Activated CD8-positive, alpha-beta memory T cell treated with anti-CD3 and anti-CD28 coated beads for 48 hours (primary cell): ENCODE results near the gene ADAMTS6.

Source experiments
- DNase-seq, 3 experiments: peaks; one replicate each; pipeline ENCODE4 v3.0.0-alpha.2; 2020; ENCODE audit warnings: low read depth in 2 of 3, low spot score in 2 of 3

The ADAMTS6 gene

DNA sequence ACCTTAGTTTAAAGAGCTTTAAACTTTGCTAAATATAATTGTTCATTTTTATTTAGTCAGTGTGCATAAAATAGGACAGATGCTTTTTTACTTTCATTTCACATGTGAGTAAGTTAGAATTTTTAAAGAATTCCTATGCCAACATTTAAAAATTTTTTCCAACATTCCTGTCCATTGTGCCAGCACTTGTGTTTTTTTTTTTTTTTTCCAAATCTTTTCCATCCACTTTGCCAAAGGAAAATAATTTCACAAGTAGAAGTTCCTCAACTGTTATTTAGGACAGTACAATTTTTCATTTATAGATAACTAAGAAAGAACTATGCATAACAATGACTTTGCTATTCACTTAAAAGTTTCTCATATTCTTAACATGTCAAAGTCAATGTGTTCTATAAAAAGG lies 189.5 kb downstream of the ADAMTS6 start:
- DNase-seq: no peak

DNA sequence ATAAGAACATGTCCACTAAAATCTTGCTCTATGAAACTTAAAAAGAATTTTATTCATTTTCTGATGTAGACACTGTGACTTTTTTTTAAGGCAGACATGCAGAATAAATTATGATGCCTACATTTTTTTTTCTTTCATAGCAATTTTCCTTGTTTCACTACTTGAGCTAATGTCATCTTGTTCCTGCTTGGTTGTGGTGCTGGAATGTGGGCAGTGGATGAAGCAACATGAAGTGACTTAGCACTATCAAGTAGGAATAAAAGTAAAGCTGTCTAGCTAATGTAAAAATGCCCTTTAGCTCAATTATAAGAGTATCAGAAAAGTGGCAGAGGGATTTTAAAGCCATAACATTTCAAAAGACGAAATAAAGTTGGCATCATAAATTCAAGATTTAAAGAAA lies 191.0 kb downstream of the ADAMTS6 start:
- DNase-seq: no peak

DNA sequence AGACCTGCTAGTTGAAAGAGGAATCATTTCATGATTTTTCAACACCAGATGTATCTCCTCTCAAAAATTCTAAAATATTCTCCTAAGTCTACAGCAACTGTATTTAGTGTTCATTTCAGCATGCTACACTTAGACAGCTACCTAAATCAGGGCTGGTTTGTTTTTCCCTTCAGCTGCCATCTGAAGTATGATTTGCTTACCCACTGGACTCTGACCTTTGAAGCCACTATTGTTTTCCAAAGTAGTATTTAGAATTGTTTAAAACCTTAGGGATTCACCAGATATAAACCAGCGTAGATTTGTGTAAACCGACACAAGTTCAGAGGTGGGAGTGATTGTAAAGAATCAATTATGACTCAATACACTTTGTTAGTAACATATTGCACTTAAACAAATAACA lies 193.1 kb downstream of the ADAMTS6 start:
- no peak for DNase-seq

DNA sequence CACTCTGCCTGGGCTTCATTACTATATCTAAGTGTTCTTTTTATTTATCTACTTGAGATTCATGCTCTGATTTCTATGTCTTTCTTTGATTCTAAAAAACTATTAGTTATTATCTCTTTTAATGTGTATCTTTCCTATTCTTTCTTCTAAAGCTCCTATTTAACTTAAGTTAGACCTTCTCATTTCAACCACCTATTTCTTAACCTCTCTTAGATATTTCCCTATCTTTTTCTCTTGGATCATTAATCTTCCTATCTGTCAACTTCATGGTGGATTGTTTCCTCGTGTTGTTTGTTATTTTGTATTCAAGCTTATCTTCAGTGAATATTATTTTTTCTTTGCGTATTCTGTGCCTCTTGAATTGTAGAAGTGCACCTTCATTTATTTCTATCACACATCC lies 202.1 kb downstream of the ADAMTS6 start:
- no peak for DNase-seq

DNA sequence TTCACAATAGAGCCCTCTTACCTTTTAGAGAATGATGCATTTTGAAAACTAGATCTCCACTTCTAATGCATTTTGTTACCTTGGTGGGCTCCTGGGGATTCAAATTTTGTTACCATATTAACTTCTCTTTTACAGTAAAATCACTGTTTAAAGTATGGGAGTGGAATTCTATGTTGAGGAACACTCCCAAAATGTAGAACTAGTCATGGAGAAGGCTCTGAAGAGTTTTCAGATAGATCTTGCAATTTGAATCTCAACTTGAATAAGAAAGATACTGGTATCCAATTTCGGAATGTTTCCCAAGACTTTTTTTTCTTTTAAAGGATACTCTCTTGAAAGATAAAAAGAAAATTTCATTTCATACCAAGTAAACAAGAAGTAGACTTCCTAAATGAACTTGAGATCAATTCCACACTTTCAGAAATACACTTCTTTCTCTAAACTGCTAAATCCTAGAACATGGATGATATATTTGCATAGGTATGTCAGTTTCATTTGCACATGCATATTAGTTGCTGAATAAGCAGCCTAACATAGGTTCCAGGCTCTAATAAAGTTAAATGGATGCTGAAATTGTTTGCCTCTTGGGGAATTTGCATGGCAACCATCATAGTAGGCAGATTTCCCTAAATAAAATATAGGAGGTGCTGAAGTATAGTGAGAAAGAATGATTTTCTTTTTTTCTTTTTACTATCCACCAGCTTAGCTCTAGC lies 205.4 kb downstream of the ADAMTS6 start:
- DNase-seq: no peak

DNA sequence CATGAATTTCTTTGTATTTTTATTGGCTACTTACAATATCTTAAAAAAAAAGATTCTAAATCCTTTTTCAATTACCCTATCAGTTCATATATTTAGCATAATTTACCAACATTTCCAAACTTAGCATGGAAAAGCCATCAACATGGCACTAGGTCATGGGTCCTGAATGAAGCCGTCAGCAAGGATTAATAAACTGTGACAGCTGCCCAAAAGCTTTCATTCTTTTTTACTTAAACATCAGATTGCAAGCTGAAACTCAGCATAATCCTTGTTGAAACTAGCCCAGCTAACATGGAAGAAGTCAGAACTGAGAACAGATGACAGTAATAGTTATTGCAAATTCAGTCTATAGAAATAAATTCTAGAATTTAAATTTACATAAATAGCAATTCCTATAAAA lies 209.8 kb downstream of the ADAMTS6 start:
- no peak for DNase-seq

DNA sequence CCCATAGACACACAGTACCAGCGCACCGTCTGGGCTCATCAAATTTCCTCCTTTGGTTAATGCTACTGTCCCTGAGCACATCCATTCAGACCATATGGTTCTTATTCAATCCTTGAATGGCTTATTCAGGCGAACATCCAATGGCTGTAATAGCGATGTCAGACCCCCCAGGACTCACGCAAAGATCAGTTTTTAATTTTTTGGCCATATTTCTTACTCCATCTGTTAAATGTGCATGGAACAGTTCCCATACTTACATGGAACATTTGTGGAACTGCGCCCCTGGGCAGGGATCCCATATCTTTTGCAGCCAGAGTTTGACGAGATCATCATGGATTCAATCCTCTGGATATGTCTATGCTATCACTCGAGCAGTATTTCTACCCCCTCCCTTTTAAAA lies 213.2 kb downstream of the ADAMTS6 start:
- DNase-seq: no peak

DNA sequence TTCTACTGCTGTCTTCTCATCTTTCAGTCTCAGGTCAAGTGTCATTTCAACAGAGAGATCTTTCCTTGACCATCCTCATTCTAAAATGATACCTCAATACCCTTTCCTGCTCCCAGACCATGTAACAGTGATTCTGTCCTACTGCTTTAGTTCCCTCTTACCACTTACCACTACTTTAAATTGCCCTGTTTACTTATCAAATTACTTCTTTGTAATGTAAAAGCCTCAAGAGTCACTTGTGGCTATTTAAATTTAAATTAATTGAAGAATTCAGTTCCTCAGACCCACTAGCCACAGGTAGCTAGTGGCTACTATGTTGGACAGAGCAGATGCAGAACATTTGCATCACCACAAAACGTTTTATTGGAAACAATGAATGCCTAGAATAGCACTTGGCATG lies 217.3 kb downstream of the ADAMTS6 start:
- no peak for DNase-seq

DNA sequence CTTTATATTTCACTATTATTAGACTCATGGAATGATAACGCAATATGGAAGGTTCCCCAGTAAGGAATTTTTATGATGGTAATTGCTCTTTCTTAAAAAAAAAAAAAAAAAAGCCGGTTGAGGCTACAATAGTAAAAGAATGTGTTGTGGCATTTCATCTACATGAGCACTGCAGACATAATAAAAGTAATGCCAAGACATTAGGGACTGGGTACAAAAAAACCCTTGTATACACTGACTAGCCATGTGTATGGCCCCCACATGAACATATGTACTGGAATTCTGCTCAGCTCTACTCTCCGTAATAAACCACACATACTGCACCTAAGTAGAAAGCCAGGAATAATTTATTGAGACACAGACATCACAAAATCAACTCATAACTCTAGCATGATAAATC lies 218.4 kb downstream of the ADAMTS6 start:
- no peak for DNase-seq

DNA sequence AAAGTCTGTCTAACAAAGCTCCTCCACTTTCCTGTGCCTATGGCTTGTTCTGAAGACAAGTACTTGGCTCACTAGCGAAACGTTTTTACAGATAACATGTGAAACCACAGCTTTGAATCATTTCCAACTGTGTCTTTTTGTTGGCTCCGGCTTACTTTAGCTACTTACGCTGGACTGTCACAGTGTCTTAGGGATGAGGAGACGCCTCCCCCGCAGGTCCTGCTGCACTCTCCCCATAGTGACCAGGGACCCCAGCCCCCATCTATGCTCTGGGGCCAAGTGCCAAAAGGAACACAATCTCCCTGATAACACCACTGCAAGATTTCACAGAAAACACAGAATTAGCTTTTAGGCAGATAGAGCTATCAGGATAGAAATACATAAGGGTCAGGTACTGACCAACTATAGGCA lies 219.1 kb downstream of the ADAMTS6 start:
- DNase-seq: no peak

DNA sequence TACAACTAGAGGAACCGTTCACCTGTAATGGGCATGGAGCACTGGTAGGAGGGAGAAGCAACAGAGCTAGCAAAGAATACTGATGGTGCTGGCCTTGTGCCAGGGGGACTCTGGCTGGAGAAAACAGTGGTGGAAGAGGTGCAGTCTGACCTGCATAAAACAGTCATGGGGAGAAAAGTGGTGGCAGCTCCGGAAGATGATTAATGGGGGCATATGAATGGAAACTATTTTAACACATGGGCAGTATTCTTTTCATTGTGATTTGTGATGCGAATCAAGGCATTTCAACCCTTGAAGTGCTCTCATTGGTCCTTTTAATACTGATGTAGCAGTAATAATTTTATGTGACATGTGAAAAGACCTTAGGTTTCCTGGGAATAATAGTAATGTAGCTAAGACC lies 219.6 kb downstream of the ADAMTS6 start:
- DNase-seq: no peak

DNA sequence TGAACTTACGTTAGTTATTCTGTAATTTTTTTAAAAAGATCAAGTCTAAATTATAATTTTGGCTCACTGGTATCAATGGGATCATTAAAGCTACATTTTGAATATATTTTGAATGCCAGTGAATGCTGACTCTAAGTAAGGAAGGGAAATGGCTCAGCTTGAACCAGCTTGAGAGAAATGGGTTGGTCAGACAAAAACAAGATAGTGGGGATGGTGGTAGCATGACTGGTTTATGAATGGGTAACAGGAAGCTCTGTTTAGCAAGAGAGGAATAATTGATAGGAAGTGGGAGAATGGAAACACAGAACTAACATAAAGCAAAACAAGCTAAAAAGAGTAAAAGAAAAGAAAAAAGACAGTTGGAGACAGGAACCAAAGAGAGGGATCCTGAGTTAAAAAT lies 220.2 kb downstream of the ADAMTS6 start:
- no peak for DNase-seq

DNA sequence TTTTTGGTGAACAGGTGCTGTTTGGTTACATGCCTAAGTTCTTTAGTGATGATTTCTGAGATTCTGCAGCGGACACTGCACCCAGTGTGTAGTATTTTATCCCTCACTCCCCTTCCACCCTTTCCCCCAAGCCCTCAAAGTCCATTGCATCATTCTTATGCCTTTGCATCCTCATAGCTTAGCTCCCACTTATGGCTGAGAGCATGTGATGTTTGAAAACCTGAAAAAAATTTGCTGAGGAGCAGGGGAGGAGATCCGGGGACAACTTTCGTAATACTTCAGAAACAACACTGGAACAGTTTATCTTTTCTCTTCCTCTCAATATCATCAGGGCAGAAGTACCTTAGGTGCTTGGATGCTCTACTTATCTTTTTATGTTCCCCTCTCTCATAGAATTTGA lies 226.4 kb downstream of the ADAMTS6 start:
- no peak for DNase-seq

DNA sequence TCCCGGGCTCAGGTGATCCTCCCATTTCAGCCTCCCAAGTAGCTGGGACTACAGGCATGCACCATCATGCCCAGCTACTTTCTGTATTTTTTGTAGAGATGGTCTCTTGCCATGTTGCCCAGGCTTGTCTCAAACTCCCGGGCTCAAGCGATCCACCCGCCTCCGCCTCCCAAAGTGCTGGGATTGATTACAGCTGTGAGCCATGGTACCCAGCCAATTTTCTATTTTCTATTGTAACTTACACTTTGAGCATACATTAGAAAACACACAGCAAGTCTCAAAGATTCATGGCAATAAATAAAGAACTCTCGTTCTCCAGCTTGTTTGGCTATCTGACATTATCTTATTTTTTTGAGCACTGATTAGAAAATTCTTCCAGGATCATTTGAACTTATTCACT lies 228.7 kb downstream of the ADAMTS6 start:
- no peak for DNase-seq

DNA sequence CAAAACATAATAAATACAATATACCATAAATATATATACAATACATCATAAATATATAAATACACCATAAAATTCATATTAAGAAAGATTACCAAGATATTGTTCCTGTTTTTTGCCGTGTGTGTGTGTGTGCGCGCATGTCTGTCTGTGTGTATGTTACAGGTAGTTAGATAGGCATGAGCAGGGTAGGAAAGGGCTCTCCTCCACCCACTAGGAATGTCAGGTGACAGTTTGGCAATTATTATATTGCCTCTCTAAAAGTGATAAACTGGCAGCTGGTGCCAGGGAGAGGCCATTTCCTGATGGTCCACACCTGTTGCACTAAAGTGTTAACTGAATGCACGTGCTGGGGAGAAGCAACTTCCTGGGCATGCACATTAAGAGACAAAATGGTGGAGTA lies 232.8 kb downstream of the ADAMTS6 start:
- DNase-seq: no peak

DNA sequence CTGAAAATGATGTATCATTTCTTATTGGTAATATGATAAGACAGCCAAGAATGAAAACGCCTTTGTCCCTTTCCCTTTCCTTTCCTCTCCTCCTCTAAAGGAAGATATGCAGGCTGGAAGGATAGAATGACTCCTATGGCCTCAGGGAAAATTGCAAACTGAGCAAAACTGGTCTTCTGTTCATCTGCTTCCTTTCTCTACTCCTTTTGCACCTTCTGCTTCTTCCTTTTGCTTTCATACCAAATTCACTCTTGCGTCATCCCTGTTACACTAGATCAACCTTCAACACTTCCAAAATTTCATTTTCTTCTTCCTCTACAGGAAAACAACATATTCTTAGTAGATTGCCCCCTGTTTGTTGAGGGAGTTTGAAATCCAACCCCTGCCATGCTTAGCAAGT lies 234.1 kb downstream of the ADAMTS6 start:
- no peak for DNase-seq

DNA sequence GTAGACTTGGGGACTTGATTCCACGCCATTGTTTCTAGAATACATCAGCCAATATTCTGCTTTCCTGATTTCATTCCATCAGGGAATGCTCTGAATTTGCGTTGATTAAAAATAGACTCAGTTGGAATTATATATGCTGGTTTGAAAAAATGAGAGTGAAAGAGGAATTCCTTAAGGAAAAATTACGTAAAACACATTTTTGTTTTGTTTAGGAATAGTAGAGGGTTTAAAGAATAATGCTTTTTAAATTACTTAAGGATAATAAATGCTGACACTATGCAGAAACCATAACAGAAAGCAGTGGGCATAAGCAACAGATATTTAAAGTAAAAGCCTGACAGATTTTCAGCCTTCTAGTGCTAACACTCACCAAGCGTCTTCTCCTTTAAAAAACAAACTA lies 235.0 kb downstream of the ADAMTS6 start:
- DNase-seq: no peak

DNA sequence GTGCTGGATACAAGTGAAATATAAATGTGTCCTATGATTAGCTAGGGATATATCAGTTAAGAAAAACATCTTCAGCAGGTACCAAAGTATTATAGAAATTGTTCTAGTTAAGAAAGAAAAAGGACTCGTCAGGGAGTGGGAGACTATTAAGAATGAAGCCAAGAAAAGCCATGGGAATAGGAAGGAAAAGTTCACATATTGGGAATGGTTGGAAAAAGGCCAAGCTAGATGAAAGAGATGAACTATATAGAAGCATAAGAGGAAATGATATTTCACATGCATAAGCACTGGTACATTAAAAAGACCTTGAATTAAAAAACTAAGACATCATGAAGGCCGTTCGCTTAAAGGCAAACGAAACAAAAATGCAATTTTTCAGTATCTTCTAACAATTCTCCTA lies 237.7 kb downstream of the ADAMTS6 start:
- no peak for DNase-seq

DNA sequence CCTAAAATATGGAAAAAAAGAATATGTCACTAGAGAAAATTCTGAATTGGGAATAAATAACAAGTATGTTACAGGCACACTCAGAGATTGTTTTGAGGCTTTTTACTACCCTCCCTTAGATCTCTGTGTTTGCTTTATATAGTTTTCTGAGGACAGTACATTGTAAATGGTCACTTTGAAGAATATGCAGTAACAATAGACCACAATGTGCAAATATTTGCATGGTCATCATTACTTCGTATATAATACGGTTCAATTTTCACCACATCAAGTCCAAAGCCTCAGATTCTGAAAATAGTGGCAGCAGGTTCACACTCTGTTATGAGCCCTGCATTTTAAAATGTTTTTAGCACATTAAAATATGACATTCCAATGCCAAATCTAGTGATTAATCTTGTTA lies 238.6 kb downstream of the ADAMTS6 start:
- DNase-seq: no peak

DNA sequence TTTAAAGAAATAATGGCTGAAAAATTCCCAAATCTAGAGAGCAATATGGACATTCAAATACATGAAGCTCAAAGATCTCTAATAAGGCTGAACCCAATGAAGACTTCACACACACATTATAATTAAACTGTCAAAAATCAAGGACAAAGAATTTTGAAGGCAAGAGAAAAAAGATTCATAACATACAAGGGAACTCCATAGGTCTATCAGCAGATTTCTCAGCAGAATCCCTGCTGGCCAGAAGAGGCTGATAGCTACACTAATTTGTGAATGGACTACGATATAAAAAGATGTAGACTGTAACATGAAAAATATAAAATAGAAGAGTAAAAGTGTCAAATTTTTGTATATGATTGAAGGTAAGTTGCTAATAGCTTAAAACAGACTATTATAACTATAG lies 251.9 kb downstream of the ADAMTS6 start:
- no peak for DNase-seq

DNA sequence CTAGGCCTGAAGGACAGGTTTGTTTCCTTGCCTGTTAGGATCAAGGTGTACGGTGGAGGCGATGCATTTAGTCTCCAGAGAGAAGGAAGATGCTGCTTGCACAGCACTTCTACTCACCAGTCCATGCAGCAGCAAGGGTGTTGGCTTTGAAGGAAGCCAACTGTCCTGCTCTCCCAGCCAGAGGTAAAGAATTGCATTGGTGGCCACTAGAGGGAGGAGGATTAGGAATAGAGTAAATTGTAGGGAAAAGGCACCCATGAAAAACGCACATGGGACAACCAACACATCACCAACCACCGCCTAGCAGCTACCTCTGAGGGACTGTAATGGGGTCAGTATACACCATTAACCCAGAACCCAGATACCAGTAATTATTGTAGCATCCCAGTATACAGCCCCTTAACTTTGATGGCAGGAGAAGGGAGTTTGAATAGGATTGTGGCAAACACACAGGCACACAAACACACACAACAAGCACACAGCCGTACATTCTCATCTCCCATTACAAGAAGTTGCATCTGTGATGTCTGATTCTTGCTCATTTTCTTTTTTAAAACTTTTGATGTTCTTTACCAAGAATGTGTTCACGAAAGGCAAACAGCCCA lies 267.7 kb downstream of the ADAMTS6 start:
- no peak for DNase-seq

DNA sequence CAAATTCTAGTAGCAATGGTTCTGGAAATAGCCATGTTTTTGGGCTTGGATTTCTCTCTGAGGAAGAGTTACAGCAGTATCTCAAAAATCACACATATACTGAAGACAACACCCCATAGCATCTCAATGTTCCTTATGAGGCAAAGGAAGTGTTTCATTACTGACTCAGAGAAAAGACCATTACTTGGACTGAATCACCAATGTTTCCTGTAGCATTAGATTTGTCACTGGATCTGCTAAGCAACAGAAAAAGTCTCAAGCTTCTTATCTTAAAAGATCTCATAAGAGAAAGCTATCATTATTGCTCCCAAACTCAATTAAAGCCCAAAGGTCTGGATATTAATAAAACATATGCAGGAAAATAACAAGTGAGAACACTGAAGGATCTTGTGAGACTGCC lies 272.4 kb downstream of the ADAMTS6 start:
- DNase-seq: no peak

DNA sequence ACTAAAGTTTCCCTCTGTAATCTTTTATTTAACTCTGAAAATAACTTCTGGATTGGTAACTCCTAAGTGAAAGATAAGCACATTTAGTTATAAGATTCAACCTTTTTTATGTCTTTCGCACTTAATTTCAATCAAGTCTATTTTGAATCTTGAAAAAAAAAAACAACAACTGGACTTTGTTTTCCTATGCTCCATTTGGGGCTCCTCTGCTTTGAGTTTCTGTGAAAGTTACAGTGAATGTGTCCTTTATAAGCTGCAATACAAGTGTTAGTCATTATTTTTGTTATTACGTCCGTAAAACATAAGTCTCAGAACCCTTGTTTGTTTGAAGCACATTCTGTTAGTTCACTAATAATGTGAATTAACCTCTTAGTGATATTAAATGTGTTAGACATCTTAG lies 276.8 kb downstream of the ADAMTS6 start:
- DNase-seq: no peak
